PC-3 (cell line): ENCODE measurements around the gene NEO1. TPM values are rescaled to one million over a fixed set of nuclear protein-coding genes. Genes with fewer than 3 reads are reported as not detected.

Experiments used
- ATAC-seq: fragments of 200-7000 bp; cut with Tn5 transposase; 2 replicates; pipeline ENCODE4 v1.9.1; 2020; ENCODE audit warnings: mild to moderate bottlenecking, moderate library complexity
- BruUV-seq: library from RNA; stranded (reverse); fragments of 400-500 nt; replicated peaks from 2 replicates; lab custom pipeline; 2021; lab: Mats Ljungman, UMichigan
- CTCF ChIA-PET: fragments of 300-600 bp; sonication (Branson Sonifier 250); formaldehyde crosslinking; loops from one replicate; lab custom pipeline; 2022; ENCODE audit warnings: antibody characterized with exemption; lab: Charles Lee
- POLR2A ChIA-PET: fragments of 300-600 bp; sonication (Branson Sonifier 250); formaldehyde crosslinking; loops from one replicate; lab custom pipeline; 2022; ENCODE audit warnings: antibody characterized with exemption; ENCODE audit not compliant: unreplicated experiment; lab: Charles Lee
- DNase-seq: peaks from one replicate; pipeline ENCODE4 v3.0.0-alpha.2; 2015
- H2AFZ ChIP-seq: fragments of 300-600 bp; sonication (generic); 2 replicates; pipeline ENCODE4 v1.6.0; 2016; ENCODE audit warnings: antibody characterized with exemption, low read length
- H3F3A ChIP-seq: fragments of 300-600 bp; sonication (generic); one replicate; pipeline ENCODE4 v1.6.0; 2017; ENCODE audit warnings: antibody characterized with exemption, low read length, control low read depth, mild to moderate bottlenecking; ENCODE audit not compliant: unreplicated experiment
- H3K27ac ChIP-seq: fragments of 300-600 bp; sonication (generic); 2 replicates; pipeline ENCODE4 v1.5.1; 2016; ENCODE audit warnings: mild to moderate bottlenecking, low read length
- H3K27me3 ChIP-seq: fragments of 300-600 bp; sonication (generic); 2 replicates; pipeline ENCODE4 v1.6.1; 2016; ENCODE audit warnings: low read length, mixed read lengths
- H3K36me3 ChIP-seq: fragments of 300-600 bp; sonication (generic); 2 replicates; pipeline ENCODE4 v1.6.1; 2016; ENCODE audit warnings: low read depth, mixed run types, low read length, mixed read lengths
- H3K4me1 ChIP-seq: fragments of 300-600 bp; sonication (generic); 2 replicates; pipeline ENCODE4 v1.5.1; 2016; ENCODE audit warnings: low read length; ENCODE audit not compliant: insufficient read depth
- H3K4me2 ChIP-seq: fragments of 300-600 bp; sonication (generic); 2 replicates; pipeline ENCODE4 v1.6.0; 2016; ENCODE audit warnings: low read length
- H3K4me3 ChIP-seq: fragments of 300-600 bp; sonication (generic); 2 replicates; pipeline ENCODE4 v1.5.1; 2016; ENCODE audit warnings: mild to moderate bottlenecking, low read length, mixed read lengths
- H3K79me2 ChIP-seq: fragments of 300-600 bp; sonication (generic); 2 replicates; pipeline ENCODE4 v1.6.1; 2017; ENCODE audit warnings: low read length, mixed read lengths
- H3K9ac ChIP-seq: fragments of 300-600 bp; sonication (generic); 2 replicates; pipeline ENCODE4 v1.6.0; 2016; ENCODE audit warnings: mild to moderate bottlenecking, low read length
- H3K9me2 ChIP-seq: fragments of 300-600 bp; sonication (generic); replicated peaks from 2 replicates; pipeline ENCODE4 v1.6.1; 2016; ENCODE audit warnings: mixed run types, low read length, mixed read lengths
- H3K9me3 ChIP-seq: fragments of 300-600 bp; sonication (generic); 2 replicates; pipeline ENCODE4 v1.6.1; 2016; ENCODE audit warnings: low read length, mixed read lengths
- H4K20me1 ChIP-seq: fragments of 300-600 bp; sonication (generic); 2 replicates; pipeline ENCODE4 v1.6.1; 2016; ENCODE audit warnings: low read length, mixed read lengths
- EZH2 ChIP-seq: fragments of 300-600 bp; sonication (generic); IDR thresholded peaks from one replicate; pipeline ENCODE4 v1.6.1; 2017; ENCODE audit warnings: antibody characterized with exemption, mild to moderate bottlenecking, low read length; ENCODE audit not compliant: unreplicated experiment
- EZH2phosphoT487 ChIP-seq: fragments of 300-600 bp; sonication (generic); IDR thresholded peaks from 2 replicates; pipeline ENCODE4 v1.6.1; 2018; ENCODE audit warnings: mild to moderate bottlenecking, antibody characterized with exemption, low read length, borderline replicate concordance
- intact Hi-C: fragments of 100-400 bp; cut with micrococcal nuclease; formaldehyde crosslinking; loops from 2 replicates; pipeline ENCODE4 v1.9.0; 2023
- total RNA-seq: library from RNA; depleted of rRNA; stranded (reverse); fragments of >200 nt; gene quantifications from 2 replicates; pipeline ENCODE4 v1.2.3, GENCODE V29; 2014
- TF ChIP-seq, protein P1 (sequence below): fragments of 300-600 bp; sonication (generic); conservative IDR thresholded peaks from 2 replicates; pipeline ENCODE4 v1.5.1; 2017; ENCODE audit warnings: antibody characterized with exemption, low read depth, mild to moderate bottlenecking, low read length

The NEO1 gene
- total RNA-seq, 1 experiment from 2014 or later: 1.2 TPM

DNA sequence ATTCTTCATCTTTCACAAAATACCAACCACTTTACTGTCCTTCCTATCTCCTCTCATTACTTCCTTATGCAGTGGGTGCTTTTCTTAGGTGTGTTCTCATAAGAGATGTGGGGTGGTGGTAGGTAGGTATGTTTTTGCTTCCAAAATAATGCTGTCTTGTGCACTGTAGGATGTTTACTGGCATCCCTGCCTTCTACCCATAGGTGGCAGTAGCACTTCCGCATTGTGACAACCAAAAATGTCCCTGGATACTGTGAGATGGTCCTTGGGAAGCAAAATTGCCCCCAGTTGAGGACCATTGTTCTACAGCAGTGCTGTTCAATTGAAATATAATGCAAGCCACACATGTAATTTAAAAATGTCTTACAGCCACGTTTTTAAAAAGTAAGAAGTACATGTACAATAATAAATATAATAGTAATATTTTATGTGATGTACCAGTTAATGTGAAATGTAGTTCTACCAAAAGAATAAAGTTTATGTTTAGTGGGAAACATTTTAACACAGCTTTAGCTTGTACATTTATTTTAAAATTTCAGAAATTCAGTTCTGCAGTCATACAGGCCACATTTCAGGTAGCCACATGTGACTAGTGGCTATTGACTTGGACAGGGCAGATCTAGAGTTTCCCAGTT, 75.2 kb downstream of the NEO1 start:
- Histone ChIP-seq H4K20me1 (no peaks in the 10 kb centered on the region), H3K9me3 (no peaks in the 10 kb centered on the region), H3K4me2 (no peak overlapping the region), H3K36me3 (no peaks in the 10 kb centered on the region), H3K9me2 (no peaks in the 10 kb centered on the region), H3K27ac (no peak overlapping the region), H3K4me1 (no peaks in the 10 kb centered on the region), H3F3A (no peaks in the 10 kb centered on the region), H3K79me2 (no peaks in the 10 kb centered on the region), H3K4me3 (no peak overlapping the region), H3K9ac (no peak overlapping the region), H2AFZ (no peak overlapping the region), H3K27me3 (no peaks in the 10 kb centered on the region)
- DNase-seq (peak; percentile 56), ATAC-seq (peak; percentile 45)
- TF ChIP-seq EZH2: no peak
- no peak for TF ChIP-seq EZH2phosphoT487
- TF ChIP-seq, protein P1, sequence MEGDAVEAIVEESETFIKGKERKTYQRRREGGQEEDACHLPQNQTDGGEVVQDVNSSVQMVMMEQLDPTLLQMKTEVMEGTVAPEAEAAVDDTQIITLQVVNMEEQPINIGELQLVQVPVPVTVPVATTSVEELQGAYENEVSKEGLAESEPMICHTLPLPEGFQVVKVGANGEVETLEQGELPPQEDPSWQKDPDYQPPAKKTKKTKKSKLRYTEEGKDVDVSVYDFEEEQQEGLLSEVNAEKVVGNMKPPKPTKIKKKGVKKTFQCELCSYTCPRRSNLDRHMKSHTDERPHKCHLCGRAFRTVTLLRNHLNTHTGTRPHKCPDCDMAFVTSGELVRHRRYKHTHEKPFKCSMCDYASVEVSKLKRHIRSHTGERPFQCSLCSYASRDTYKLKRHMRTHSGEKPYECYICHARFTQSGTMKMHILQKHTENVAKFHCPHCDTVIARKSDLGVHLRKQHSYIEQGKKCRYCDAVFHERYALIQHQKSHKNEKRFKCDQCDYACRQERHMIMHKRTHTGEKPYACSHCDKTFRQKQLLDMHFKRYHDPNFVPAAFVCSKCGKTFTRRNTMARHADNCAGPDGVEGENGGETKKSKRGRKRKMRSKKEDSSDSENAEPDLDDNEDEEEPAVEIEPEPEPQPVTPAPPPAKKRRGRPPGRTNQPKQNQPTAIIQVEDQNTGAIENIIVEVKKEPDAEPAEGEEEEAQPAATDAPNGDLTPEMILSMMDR: peak; percentile 75
- intact Hi-C loops: no loop called here
- CTCF ChIA-PET: no interaction called here
- no TSS peak for BruUV-seq
- POLR2A ChIA-PET: no interaction called here

DNA sequence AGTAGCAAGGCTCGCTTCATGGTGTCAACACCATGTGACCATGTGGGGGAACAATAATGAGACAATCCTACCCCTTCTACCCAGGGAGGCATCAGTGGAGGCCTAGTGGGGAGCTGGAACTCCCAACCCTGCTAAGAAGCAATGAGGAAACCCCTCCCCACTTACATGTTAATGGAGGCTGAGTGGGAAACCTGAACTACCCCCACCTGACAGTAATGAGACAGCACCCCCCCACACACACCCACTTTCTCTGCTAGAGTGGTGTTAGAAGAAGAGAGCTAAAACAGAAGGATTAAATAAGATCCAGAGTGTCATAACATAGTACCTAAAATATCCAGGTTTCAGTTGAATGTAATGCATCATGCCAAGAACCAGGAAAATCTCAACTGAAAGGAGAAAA, 78.6 kb downstream of the NEO1 start:
- no peaks in the 10 kb centered on the region for H3K36me3 ChIP-seq
- TF ChIP-seq EZH2 (no peak), EZH2phosphoT487 (no peak)
- TF ChIP-seq, protein P1: no peak
- no peak overlapping the region for H3K4me3 ChIP-seq
- no peaks in the 10 kb centered on the region for H3K4me1 ChIP-seq
- H3F3A ChIP-seq: no peaks in the 10 kb centered on the region
- no peak for ATAC-seq
- 0 out of 2 replicates have a peak, but pooled peaks cover 3% of the 10 kb centered on the region for H3K27me3 ChIP-seq
- intact Hi-C loops: no loop called here
- no peak overlapping the region for H2AFZ ChIP-seq
- no peak overlapping the region for H3K27ac ChIP-seq
- H3K9me2 ChIP-seq: no peaks in the 10 kb centered on the region
- H3K79me2 ChIP-seq: no peaks in the 10 kb centered on the region
- H3K4me2 ChIP-seq: no peak overlapping the region
- BruUV-seq: no TSS peak
- DNase-seq: no peak
- CTCF ChIA-PET: interaction anchor here (0.7 kb wide), 1 partner anchor 279 kb away, joined by 6 read pairs; no protein-coding TSS in a partner anchor
- H4K20me1 ChIP-seq: no peaks in the 10 kb centered on the region
- no peak overlapping the region for H3K9ac ChIP-seq
- POLR2A ChIA-PET: no interaction called here
- no peaks in the 10 kb centered on the region for H3K9me3 ChIP-seq

DNA sequence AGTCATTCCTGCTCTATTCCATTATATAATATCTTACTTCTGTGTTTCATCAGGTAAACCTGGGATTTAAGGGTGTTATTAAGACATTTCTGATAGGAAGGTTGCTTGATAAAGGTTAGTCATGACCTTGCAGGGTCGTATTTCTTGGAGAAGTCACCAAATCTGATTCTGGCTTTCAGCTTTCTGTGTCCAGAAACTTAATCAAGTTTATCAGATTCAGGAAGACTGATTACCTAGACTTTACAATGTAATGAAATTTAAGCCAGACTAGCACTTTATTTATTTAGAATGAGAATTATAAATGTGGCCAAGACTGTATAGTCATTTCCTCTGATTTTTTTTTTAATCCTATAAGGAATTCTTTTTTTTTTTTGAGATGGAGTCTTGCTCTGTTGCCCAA, 81.9 kb downstream of the NEO1 start:
- ATAC-seq: no peak
- H3K9me3 ChIP-seq: no peaks in the 10 kb centered on the region
- no peaks in the 10 kb centered on the region for H3K79me2 ChIP-seq
- CTCF ChIA-PET: no interaction called here
- POLR2A ChIA-PET: no interaction called here
- BruUV-seq: no TSS peak
- H3K4me2 ChIP-seq: no peak overlapping the region
- H3K36me3 ChIP-seq: no peaks in the 10 kb centered on the region
- H3K27ac ChIP-seq: no peak overlapping the region
- no peak for TF ChIP-seq EZH2phosphoT487
- intact Hi-C loops: no loop called here
- no peaks in the 10 kb centered on the region for H4K20me1 ChIP-seq
- no peaks in the 10 kb centered on the region for H3F3A ChIP-seq
- 0 out of 2 replicates have a peak, but pooled peaks cover 3% of the 10 kb centered on the region for H3K27me3 ChIP-seq
- no peak for DNase-seq
- H3K4me1 ChIP-seq: no peaks in the 10 kb centered on the region
- no peak overlapping the region for H2AFZ ChIP-seq
- no peak overlapping the region for H3K9ac ChIP-seq
- H3K4me3 ChIP-seq: no peak overlapping the region
- no peaks in the 10 kb centered on the region for H3K9me2 ChIP-seq
